Measurements from ENCODE around the gene ITGB4. TPM values are rescaled to one million over a fixed set of nuclear protein-coding genes. Genes with fewer than 3 reads are reported as not detected.
A peak's percentile ranks its signal among the peaks of the same experiment; 100 is the strongest.

The ITGB4 gene
- total and polyA plus RNA-seq, 2 experiments from 2014 or later = 6.1 to 9.7 TPM

DNA sequence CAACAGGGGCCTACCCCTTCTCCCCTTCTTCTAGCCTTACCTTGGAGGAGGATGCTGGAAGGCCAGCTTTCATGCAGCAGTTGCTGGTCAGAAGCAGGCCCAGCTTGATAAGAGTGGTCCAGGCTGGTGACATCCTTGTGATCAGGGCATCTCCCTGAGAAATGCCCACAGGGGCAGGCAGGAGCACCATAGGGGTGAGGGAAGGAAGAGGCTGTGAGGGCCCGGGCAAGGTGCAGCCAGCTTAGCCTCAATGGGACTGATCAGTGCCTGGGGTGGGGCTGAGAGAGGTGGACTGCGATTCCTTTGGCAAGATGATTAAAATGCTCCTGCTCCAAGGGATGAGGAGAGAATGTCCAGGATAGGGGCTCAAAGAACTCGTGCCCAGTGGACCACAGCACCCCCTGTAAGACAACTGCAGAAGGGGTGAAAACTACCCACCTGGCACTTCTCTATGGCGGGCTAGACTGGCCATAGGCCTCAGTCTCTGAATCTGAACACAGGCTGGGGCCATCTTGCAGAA lies 53.3 kb downstream of the ITGB4 start:
- no peak overlapping the region for H3K27ac Mint-ChIP-seq

More for the DNA sequence above, 53.3 kb downstream of the ITGB4 start:
- peaks cover 47% of the 10 kb centered on the region for H3K27me3 Mint-ChIP-seq (ENCODE audit: insufficient read depth, low read depth, poor library complexity)
- peaks cover 42% of the 10 kb centered on the region for H3K4me1 Mint-ChIP-seq
- no peaks in the 10 kb centered on the region for H3K27me3 ChIP-seq (ENCODE audit: insufficient read depth)
- H3K79me2 ChIP-seq (replicated peaks; ENCODE audit: insufficient read depth) = peaks cover 22% of the 10 kb centered on the region
- H3K4me2 ChIP-seq = no peak overlapping the region
- no peak overlapping the region for H3K4me3 ChIP-seq
- 0 out of 2 replicates have a peak overlapping the region, but pooled peaks have one; percentile 59 for H3K27ac ChIP-seq (ENCODE audit: low read depth)
- H3K4me3 Mint-ChIP-seq = no peak overlapping the region
- H3K4me1 ChIP-seq (ENCODE audit: insufficient read depth) = peaks cover 10% of the 10 kb centered on the region
- H4K20me1 ChIP-seq (replicated peaks; ENCODE audit: insufficient read depth) = peaks cover 18% of the 10 kb centered on the region
- no peak; the same call in 2 of the 3 replicates for ATAC-seq
- peaks cover 17% of the 10 kb centered on the region; the same call in 1 of the 2 replicates for H3K36me3 ChIP-seq (ENCODE audit: insufficient read depth)
- H3K9me2 ChIP-seq (ENCODE audit: insufficient read depth) = no peaks in the 10 kb centered on the region
- no peak overlapping the region for H2AFZ ChIP-seq
- no peak for TF ChIP-seq REST (IDR thresholded peaks at IDR 0.05; ENCODE audit: unreplicated experiment)
- TF ChIP-seq ZNF331 (CRISPR knock-in tag; IDR thresholded peaks at IDR 0.05; ENCODE audit: low read depth) = no peak
- TF ChIP-seq ZNF462 (CRISPR knock-in tag; IDR thresholded peaks at IDR 0.05) = no peak
- peaks cover 43% of the 10 kb centered on the region for H3K36me3 Mint-ChIP-seq (ENCODE audit: low read depth)
- peaks cover 31% of the 10 kb centered on the region for H3F3A ChIP-seq (replicated peaks; ENCODE audit: low read depth)
- H3K9me3 Mint-ChIP-seq = peaks cover under 1% of the 10 kb centered on the region; the same call in 2 of the 3 replicates
- no peak for DNase-seq (ENCODE audit: low spot score)

Data from GM23338 (cell line).